GM21367 (cell line): ENCODE measurements around the gene PLXNB3.
A peak's percentile ranks its signal among the peaks of the same experiment; 100 is the strongest.
"Not testable (repeated sequence)": the region's sequence is repeated elsewhere in the genome, so short reads cannot be mapped to it uniquely, and the experiment has no call there.

Experiments used
- ATAC-seq: cut with Tn5 transposase; IDR thresholded peaks from one replicate; pipeline ENCODE4 v1.9.1; 2021; ENCODE audit not compliant: unreplicated experiment

The PLXNB3 gene

GRCh38 chrX:153763989-153764755 lies at the start of gene PLXNB3:
PLXNB3 (plus strand) TSS chrX:153764249; CDS start chrX:153765536, 1,287 bp downstream.
- no peak for ATAC-seq

- no peak for ATAC-seq
Measured at GRCh38 chrX:153714256-153714655, 49.8 kb upstream of the PLXNB3 start.

- ATAC-seq: no peak
Measured at GRCh38 chrX:153717445-153717844, 46.6 kb upstream of the PLXNB3 start.

- ATAC-seq: no peak
Measured at GRCh38 chrX:153719238-153719637, 44.8 kb upstream of the PLXNB3 start.

- ATAC-seq: no peak
Measured at GRCh38 chrX:153719701-153720100, 44.3 kb upstream of the PLXNB3 start.

GRCh38 chrX:153722704-153723350 lies 41.2 kb upstream of the PLXNB3 start:
- ATAC-seq: no peak

GRCh38 chrX:153723351-153724251 lies 40.4 kb upstream of the PLXNB3 start:
- ATAC-seq: peak; percentile 16

- peak; percentile 43 for ATAC-seq
Measured at GRCh38 chrX:153724252-153725038, 39.6 kb upstream of the PLXNB3 start, which contains the start of the genes ABCD1 and BCAP31. ABCD1 (plus strand) TSS chrX:153724856; CDS start chrX:153725267, 411 bp downstream. BCAP31 (minus strand) TSS chrX:153724387; CDS start chrX:153723244, 1,143 bp downstream.

GRCh38 chrX:153725039-153725831 lies 38.8 kb upstream of the PLXNB3 start:
- no peak for ATAC-seq

- no peak for ATAC-seq
Measured at GRCh38 chrX:153725832-153726285, 38.2 kb upstream of the PLXNB3 start.

GRCh38 chrX:153726286-153727122 lies 37.5 kb upstream of the PLXNB3 start:
- ATAC-seq: peak; percentile 52

- ATAC-seq: no peak
Measured at GRCh38 chrX:153727123-153727931, 36.7 kb upstream of the PLXNB3 start.

- ATAC-seq: no peak
Measured at GRCh38 chrX:153728095-153728494, 36.0 kb upstream of the PLXNB3 start.

GRCh38 chrX:153728951-153729631 lies 35.0 kb upstream of the PLXNB3 start:
- ATAC-seq: no peak

GRCh38 chrX:153730115-153730514 lies 33.9 kb upstream of the PLXNB3 start:
- ATAC-seq: not testable (repeated sequence)

GRCh38 chrX:153731117-153731844 lies 32.8 kb upstream of the PLXNB3 start:
- ATAC-seq: no peak

GRCh38 chrX:153731845-153732215 lies 32.2 kb upstream of the PLXNB3 start:
- no peak for ATAC-seq
